HL-60 (cell line): ENCODE results near the gene SMIM1.
"Not testable (repeated sequence)": the region's sequence is repeated elsewhere in the genome, so short reads cannot be mapped to it uniquely, and the experiment has no call there.

Experiments
- GABPA ChIP-seq: IDR thresholded peaks from 2 replicates; pipeline ENCODE4 v1.6.1; 2012; ENCODE audit warnings: low read depth
- POLR2AphosphoS5 ChIP-seq: IDR thresholded peaks from 2 replicates; pipeline ENCODE4 v1.6.1; 2012; ENCODE audit warnings: low read depth
- REST ChIP-seq: IDR thresholded peaks from 2 replicates; pipeline ENCODE4 v1.6.1; 2012; ENCODE audit warnings: low read depth; ENCODE audit not compliant: insufficient replicate concordance
- SPI1 ChIP-seq: IDR thresholded peaks from 2 replicates; pipeline ENCODE4 v1.6.1; 2012; ENCODE audit warnings: low read depth, mild to moderate bottlenecking, borderline replicate concordance
- TF ChIP-seq, protein P1 (sequence below): IDR thresholded peaks from one replicate; pipeline ENCODE4 v1.5.1; 2011; ENCODE audit warnings: low read length, control low read depth, inconsistent platforms; ENCODE audit not compliant: insufficient read depth

DNA sequence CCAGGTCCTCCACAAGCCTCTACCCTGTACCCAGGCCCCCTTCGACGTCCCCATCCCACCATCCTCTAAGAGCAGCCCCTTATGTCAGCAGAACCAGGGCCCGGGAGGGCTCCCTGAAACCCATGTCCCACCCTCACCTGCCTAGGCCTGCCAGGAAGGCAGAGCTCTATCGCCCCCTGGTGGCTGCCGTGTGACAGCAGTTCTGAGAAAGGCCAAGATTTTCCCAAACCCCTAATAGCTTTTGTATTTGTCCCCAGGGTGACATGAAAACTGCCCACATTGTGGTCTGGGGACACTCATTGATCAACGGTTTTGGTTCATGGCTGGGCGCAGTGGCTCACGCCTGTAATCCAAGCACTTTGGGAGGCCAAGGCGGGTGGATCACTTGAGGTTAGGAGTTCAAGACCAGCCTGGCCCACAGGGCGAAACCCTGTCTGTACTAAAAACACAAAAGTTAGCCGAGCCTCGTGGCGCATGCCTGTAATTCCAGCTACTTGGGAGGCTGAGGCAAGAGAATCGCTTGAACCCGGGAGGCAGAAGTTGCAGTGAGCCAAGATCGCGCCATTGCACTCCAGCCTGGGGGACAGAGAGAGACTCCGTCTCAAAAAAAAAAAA, 48.0 kb upstream of the SMIM1 start:
- not testable (repeated sequence) for TF ChIP-seq REST, POLR2AphosphoS5, GABPA, SPI1
- TF ChIP-seq, protein P1, sequence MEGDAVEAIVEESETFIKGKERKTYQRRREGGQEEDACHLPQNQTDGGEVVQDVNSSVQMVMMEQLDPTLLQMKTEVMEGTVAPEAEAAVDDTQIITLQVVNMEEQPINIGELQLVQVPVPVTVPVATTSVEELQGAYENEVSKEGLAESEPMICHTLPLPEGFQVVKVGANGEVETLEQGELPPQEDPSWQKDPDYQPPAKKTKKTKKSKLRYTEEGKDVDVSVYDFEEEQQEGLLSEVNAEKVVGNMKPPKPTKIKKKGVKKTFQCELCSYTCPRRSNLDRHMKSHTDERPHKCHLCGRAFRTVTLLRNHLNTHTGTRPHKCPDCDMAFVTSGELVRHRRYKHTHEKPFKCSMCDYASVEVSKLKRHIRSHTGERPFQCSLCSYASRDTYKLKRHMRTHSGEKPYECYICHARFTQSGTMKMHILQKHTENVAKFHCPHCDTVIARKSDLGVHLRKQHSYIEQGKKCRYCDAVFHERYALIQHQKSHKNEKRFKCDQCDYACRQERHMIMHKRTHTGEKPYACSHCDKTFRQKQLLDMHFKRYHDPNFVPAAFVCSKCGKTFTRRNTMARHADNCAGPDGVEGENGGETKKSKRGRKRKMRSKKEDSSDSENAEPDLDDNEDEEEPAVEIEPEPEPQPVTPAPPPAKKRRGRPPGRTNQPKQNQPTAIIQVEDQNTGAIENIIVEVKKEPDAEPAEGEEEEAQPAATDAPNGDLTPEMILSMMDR, result peak; percentile 94
